Right renal pelvis (tissue), 4 donors: Measurements from ENCODE around the gene JAZF1. TPM values are rescaled to one million over a fixed set of nuclear protein-coding genes. Genes with fewer than 3 reads are reported as not detected.
"Not testable (repeated sequence)": the region's sequence is repeated elsewhere in the genome, so short reads cannot be mapped to it uniquely, and the experiment has no call there.

Source experiments
- DNase-seq, 4 donors: peaks; one replicate each; pipeline ENCODE4 v3.0.0-alpha.2; 2013; ENCODE audit warnings: low read depth in 4 of 4, low spot score in 3 of 4, missing footprints in 1 of 4
- polyA plus RNA-seq, 4 donors: library from polyadenylated mRNA; unstranded; fragments of 120-200 nt; gene quantifications; one replicate each; pipeline ENCODE4 v1.2.1, GENCODE V29; 2013; ENCODE audit not compliant: insufficient read length in 4 of 4

The JAZF1 gene
- polyA plus RNA-seq, 4 donors: 12.5 to 16.8 (median 16.2) TPM

GRCh38 chr7:27899601-27900000 is 281.0 kb downstream of the JAZF1 start:
- no peak for DNase-seq

- no peak for DNase-seq
Measured at GRCh38 chr7:27897441-27897847, 283.2 kb downstream of the JAZF1 start.

- no peak for DNase-seq
Measured at GRCh38 chr7:27897001-27897400, 283.6 kb downstream of the JAZF1 start.

- DNase-seq: no peak
Measured at GRCh38 chr7:27895551-27895950, 285.0 kb downstream of the JAZF1 start.

GRCh38 chr7:27890205-27890849 is 290.3 kb downstream of the JAZF1 start:
- no peak for DNase-seq

- DNase-seq: no peak
Measured at GRCh38 chr7:27889800-27890199, 290.8 kb downstream of the JAZF1 start.

GRCh38 chr7:27888736-27889135 is 291.9 kb downstream of the JAZF1 start:
- DNase-seq: no peak

- DNase-seq: not testable (repeated sequence)
Measured at GRCh38 chr7:27886710-27887109, 293.9 kb downstream of the JAZF1 start.

- DNase-seq: no peak
Measured at GRCh38 chr7:27885652-27886051, 294.9 kb downstream of the JAZF1 start.

- no peak for DNase-seq
Measured at GRCh38 chr7:27883696-27884095, 296.9 kb downstream of the JAZF1 start.

GRCh38 chr7:27876756-27877155 is 303.8 kb downstream of the JAZF1 start:
- no peak for DNase-seq

- no peak for DNase-seq
Measured at GRCh38 chr7:27875832-27876231, 304.8 kb downstream of the JAZF1 start.

GRCh38 chr7:27875061-27875460 is 305.5 kb downstream of the JAZF1 start:
- DNase-seq: no peak

- DNase-seq: no peak
Measured at GRCh38 chr7:27873981-27874957, 306.3 kb downstream of the JAZF1 start.

- no peak for DNase-seq
Measured at GRCh38 chr7:27872356-27873275, 308.0 kb downstream of the JAZF1 start.

- no peak for DNase-seq
Measured at GRCh38 chr7:27871866-27872265, 308.7 kb downstream of the JAZF1 start.

- no peak for DNase-seq
Measured at GRCh38 chr7:27871086-27871485, 309.5 kb downstream of the JAZF1 start.

- DNase-seq: no peak
Measured at GRCh38 chr7:27870595-27870994, 310.0 kb downstream of the JAZF1 start.

GRCh38 chr7:27869056-27869455 is 311.5 kb downstream of the JAZF1 start:
- no peak for DNase-seq

- no peak for DNase-seq
Measured at GRCh38 chr7:27868131-27868550, 312.5 kb downstream of the JAZF1 start.
